Testis (tissue), 2 donors: Measurements from ENCODE around the gene PLEKHM2.

Experiments used
- POLR2A ChIP-seq: fragments of 450-650 bp; IDR thresholded peaks from one replicate; pipeline ENCODE4 v1.6.1; 2017; ENCODE audit warnings: antibody characterized with exemption, mild to moderate bottlenecking, moderate library complexity
- TF ChIP-seq, protein P1 (sequence below), 3 experiments: fragments of 450-650 bp in 2 of 3; fragments of 200-600 bp in 1 of 3; sonication (generic) in 1 of 3; IDR thresholded peaks; one replicate each; pipeline ENCODE4 v1.5.1; 2016 to 2019; ENCODE audit warnings: antibody characterized with exemption in 3 of 3, mild to moderate bottlenecking in 2 of 3, moderate library complexity in 1 of 3

DNA sequence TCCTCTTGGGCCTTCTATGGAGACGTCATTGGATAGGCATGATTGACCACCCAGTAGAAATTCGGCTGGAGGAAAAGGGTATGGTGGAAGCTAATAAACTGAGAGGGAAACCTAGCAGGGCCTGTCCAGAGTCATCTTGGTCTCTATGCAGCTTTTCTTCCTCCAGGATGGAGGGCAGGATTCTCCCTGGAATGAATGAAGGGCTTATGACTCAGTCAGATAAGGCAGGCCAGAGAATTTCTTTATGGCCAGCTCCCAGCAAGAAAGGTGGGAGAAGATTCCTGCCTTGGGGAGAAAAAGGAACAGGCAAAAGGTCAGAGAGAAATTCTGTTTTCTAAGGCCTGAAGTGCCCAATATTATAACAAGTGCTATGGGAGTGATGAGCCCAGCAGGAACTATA is 91.6 kb downstream of the PLEKHM2 start:
- no peak for TF ChIP-seq POLR2A
- TF ChIP-seq, protein P1, sequence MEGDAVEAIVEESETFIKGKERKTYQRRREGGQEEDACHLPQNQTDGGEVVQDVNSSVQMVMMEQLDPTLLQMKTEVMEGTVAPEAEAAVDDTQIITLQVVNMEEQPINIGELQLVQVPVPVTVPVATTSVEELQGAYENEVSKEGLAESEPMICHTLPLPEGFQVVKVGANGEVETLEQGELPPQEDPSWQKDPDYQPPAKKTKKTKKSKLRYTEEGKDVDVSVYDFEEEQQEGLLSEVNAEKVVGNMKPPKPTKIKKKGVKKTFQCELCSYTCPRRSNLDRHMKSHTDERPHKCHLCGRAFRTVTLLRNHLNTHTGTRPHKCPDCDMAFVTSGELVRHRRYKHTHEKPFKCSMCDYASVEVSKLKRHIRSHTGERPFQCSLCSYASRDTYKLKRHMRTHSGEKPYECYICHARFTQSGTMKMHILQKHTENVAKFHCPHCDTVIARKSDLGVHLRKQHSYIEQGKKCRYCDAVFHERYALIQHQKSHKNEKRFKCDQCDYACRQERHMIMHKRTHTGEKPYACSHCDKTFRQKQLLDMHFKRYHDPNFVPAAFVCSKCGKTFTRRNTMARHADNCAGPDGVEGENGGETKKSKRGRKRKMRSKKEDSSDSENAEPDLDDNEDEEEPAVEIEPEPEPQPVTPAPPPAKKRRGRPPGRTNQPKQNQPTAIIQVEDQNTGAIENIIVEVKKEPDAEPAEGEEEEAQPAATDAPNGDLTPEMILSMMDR (IDR thresholded peaks at IDR 0.05) = no peak
